Left hindlimb (tissue), 1 donor: ENCODE data around the gene C11orf21.
A peak's percentile ranks its signal among the peaks of the same experiment; 100 is the strongest.

Source experiments
- DNase-seq: peaks from one replicate; pipeline ENCODE4 v3.0.0-alpha.2; 2018

The C11orf21 gene

GRCh38 chr11:2270322-2271076, 31.2 kb downstream of the C11orf21 start, which contains the start of gene ASCL2:
Gene ASCL2, minus strand, starts transcription at chr11:2270588. Its CDS starts 256 bp downstream, at chr11:2270332.
- peak; percentile 37 for DNase-seq

- peak; percentile 74 for DNase-seq
Measured at GRCh38 chr11:2269601-2270321, 32.0 kb downstream of the C11orf21 start.

GRCh38 chr11:2268729-2269600, 32.8 kb downstream of the C11orf21 start:
- no peak for DNase-seq

GRCh38 chr11:2267851-2268728, 33.6 kb downstream of the C11orf21 start:
- no peak for DNase-seq

GRCh38 chr11:2267306-2267850, 34.3 kb downstream of the C11orf21 start:
- DNase-seq = no peak

GRCh38 chr11:2266586-2267305, 35.0 kb downstream of the C11orf21 start:
- DNase-seq = no peak

GRCh38 chr11:2265854-2266585, 35.7 kb downstream of the C11orf21 start:
- DNase-seq = no peak

GRCh38 chr11:2265396-2265795, 36.3 kb downstream of the C11orf21 start:
- no peak for DNase-seq

- no peak for DNase-seq
Measured at GRCh38 chr11:2264366-2265053, 37.2 kb downstream of the C11orf21 start.

- no peak for DNase-seq
Measured at GRCh38 chr11:2263724-2264360, 37.9 kb downstream of the C11orf21 start.

GRCh38 chr11:2263071-2263565, 38.6 kb downstream of the C11orf21 start:
- no peak for DNase-seq

GRCh38 chr11:2262301-2263070, 39.2 kb downstream of the C11orf21 start:
- no peak for DNase-seq

GRCh38 chr11:2261436-2262230, 40.1 kb downstream of the C11orf21 start:
- DNase-seq = no peak

- no peak for DNase-seq
Measured at GRCh38 chr11:2260491-2261364, 41.0 kb downstream of the C11orf21 start.

- DNase-seq = no peak
Measured at GRCh38 chr11:2259897-2260451, 41.7 kb downstream of the C11orf21 start.

GRCh38 chr11:2259466-2259830, 42.3 kb downstream of the C11orf21 start:
- DNase-seq = no peak
